Fibroblast of skin of left quadriceps (primary cell): ENCODE data around the gene SLC9A5.

Experiments used
- DNase-seq, 2 experiments: peaks; one replicate each; pipeline ENCODE4 v3.0.0-alpha.2; 2013; ENCODE audit warnings: low read depth in 2 of 2

SLC9A5 gene

GRCh38 chr16:67213197-67214019 lies 35.4 kb upstream of the SLC9A5 start:
- DNase-seq, result no peak

DNA sequence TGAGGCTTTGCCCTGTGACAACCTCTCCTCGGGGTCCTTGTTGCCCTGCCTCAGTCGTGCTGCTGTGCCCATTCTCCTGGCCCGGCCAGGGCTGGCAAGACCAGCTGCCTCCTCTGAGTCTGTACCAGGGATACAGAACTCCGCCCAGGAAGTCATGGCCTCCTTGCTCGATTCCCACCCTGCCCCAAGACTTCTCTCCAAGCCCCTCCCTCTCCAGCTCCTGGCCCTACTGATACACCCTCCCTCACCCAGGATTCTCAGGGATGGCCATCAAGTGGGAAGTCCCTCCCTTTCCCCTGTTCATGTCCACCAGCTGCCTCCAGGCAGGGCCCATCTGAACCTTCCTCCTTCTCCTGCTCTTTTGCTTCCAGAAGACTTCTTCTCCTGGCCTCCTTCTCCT lies 33.1 kb upstream of the SLC9A5 start:
- DNase-seq, result no peak

DNA sequence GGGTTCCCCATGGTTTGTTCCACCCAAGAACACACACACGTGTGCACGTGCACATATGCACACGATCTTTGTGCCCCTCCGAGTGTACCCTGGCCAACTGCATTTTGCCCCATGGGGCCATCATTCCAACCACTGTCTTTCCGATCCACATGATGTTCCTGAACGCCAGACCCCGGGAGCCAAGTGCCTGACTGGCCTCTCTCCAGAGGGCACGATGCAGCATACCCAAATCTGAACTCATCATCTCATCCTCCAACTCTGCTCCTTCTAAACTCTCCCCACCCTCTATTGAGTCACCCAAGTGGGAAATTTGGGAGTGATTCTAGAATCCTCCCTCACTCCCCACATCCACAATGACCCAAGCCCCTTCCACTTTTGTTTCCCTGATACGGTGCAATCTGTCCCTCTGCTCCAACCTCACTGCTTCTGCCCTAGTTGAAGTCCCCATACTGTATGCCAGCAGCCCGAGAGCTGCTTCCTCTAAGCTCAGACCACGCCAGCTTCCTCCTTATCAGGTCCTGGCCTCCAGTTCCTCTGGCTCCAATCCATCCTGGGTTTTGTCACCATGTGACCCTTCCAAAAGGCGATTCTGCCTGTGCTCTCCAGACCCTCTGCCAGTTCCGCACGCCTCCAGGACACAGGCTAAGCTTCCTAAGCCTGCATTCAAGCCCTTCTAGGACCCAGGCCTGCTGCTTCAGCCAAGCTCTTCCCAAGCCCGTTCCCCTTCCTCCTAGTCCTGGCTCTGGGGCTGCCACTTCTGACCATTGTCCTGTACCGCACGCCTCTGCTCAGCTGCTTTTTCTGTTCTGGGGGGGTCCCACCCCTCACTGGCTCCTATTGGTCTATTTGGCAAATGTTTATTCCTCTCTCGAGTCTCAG lies 31.9 kb upstream of the SLC9A5 start:
- DNase-seq, result no peak

- DNase-seq, result no peak
Observed at GRCh38 chr16:67223992-67224391, 24.8 kb upstream of the SLC9A5 start.

DNA sequence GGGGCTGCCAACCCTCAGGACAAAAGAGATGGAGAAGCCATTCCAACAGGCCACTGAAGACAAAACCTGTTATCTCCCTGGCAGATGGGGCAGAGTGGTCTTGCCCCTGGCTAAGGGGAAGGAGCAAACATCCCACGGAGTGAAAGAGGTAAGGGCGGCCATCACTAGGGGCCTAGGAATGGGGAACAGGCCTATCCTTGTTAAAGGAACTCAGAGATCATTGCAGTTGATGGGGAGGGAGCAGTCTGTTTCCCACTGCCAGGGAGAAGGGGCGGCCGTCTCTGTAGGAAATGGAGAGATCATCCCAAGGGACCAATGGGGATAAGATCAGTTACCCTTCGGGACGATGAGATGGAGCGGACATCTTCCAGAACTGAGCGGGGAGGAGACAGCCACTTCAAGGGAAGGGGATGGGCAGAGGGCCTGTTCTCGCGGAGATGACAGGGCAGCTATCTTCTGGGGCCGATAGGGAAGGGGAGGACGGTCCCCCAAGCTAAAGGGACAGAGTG lies 22.4 kb upstream of the SLC9A5 start:
- no peak for DNase-seq

- DNase-seq, result peak; percentile 97 to 98
Observed at GRCh38 chr16:67226804-67227566, 21.8 kb upstream of the SLC9A5 start, which contains the start of gene TMEM208. TSS of gene TMEM208 (plus strand) at chr16:67227130. CDS start at chr16:67227219, 89 bp downstream.

DNA sequence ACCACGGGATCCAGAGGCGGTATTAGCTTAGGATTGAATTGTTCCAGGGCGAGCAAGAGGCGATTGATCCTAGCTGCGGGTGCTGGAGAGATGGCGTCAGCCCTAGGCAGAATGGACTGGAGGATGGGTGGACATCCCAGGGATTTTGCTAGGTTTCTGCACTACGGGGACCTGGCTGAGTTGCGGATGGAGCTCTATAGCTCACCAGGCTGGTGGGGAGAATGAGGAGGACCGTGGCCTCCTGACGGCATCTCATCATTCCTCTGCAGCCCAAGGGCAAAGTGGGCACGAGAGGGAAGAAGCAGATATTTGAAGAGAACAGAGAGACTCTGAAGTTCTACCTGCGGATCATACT lies 21.2 kb upstream of the SLC9A5 start:
- no peak for DNase-seq

DNA sequence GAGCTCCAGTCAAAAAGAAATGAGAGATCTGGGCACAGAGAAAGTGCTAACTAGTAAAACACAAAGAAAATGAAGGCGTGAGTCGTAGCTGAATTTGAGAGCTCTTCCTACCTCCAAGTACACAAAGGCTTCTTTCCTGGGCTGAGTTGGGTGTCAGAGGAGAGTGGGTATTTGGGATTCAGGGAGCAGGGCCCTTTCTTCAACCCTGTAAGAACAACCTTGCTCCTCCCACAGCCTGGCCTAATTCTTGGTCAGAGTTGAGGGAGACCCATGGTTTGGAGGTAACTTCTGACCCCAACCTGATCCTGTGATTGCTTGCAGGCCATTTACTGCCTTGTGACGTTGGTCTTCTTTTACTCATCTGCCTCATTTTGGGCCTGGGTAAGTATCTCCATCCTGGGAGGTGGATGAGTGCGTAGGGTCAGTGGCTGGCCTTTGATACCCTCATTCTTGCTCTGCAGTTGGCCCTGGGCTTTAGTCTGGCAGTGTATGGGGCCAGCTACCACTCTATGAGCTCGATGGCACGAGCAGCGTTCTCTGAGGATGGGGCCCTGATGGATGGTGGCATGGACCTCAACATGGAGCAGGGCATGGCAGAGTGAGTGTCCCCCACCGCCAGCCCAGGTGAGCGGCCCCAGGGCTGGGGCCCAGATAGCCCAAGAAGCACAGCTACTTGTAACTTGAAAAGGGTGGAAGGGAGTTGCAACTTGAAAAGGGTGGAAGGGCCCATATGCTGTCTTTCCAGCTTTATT lies 20.6 kb upstream of the SLC9A5 start:
- no peak for DNase-seq

DNA sequence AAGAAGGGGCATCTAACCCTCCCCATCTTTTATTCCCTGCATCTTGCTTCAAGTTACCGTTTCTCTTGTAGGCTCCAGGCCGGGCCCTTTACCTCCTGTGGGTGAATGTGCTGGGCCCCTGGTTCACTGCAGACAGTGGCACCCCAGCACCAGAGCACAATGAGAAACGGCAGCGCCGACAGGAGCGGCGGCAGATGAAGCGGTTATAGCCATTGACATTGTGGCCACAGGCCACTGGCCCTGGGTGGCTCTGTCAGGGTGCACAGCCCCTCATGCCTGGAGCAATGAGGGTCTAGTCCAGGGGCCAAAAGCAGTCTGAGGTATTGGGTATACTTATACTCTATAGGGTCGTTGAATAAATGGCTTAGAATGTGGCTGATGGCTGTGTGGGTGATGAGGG lies 19.9 kb upstream of the SLC9A5 start:
- no peak for DNase-seq

GRCh38 chr16:67229906-67230808 lies 18.6 kb upstream of the SLC9A5 start:
- no peak for DNase-seq

- no peak for DNase-seq
Observed at GRCh38 chr16:67230809-67231660, 17.7 kb upstream of the SLC9A5 start.

- no peak for DNase-seq
Observed at GRCh38 chr16:67233596-67233995, 15.2 kb upstream of the SLC9A5 start.

- DNase-seq, result no peak
Observed at GRCh38 chr16:67234180-67234597, 14.6 kb upstream of the SLC9A5 start.

- DNase-seq, result no peak
Observed at GRCh38 chr16:67235816-67236562, 12.8 kb upstream of the SLC9A5 start.

- DNase-seq, result no peak
Observed at GRCh38 chr16:67236563-67237395, 12.0 kb upstream of the SLC9A5 start.

DNA sequence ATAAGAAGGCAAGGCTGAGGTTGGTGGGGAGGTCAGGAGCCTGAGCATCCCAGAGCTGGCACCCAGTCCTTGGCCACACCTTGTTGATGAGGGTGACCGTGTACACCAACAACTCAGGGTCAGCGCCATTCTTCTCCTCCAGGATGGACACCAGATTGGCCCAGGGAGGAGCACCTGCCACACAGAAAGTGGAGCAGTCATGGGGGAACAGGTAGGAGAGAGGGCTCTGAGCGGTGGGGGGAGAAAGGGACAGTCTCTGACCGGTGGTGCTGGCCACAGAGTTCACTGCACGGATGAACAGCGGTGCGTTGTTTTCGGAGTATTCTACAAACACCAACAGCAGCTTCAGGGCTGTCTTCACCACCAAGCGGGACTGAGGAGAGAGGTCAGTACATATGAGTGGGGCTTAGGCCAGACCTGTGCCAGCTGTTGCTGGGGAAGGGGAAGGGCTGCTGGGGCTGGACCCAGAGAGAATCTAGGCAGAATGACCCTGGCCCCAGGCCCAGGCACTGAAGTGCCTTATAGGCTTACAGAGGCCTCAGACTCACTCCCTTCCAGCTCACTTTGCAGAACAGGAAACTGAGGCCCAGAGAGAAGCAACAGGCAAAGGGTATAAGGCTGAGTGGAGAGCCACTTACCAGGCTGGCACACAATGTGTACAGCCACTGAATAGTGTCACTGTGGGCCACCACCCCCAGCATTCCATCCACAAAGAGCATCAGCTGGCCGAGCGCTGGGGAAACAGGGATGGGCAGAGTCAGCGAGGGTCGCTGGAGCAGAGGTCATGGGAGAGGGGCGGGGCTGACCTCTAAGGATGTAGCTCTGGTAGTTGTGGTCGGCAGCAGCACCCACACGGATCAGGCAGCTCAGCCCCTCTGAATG lies 11.1 kb upstream of the SLC9A5 start:
- DNase-seq, result no peak

GRCh38 chr16:67238278-67238575 lies 10.6 kb upstream of the SLC9A5 start:
- DNase-seq, result no peak
